Stimulated activated CD8-positive, alpha-beta memory T cell treated with anti-CD3 and anti-CD28 coated beads, Interleukin-2, amount 100 ng/mL, for 1 hour (primary cell): ENCODE results near the gene CARHSP1.
"Not testable (repeated sequence)": the region's sequence is repeated elsewhere in the genome, so short reads cannot be mapped to it uniquely, and the experiment has no call there.

Experiments used
- DNase-seq, 2 donors: peaks; one replicate each; pipeline ENCODE4 v3.0.0-alpha.2; 2020; ENCODE audit warnings: low read depth in 2 of 2

CARHSP1 gene

GRCh38 chr16:8854298-8854948, 14.4 kb downstream of the CARHSP1 start:
- no peak for DNase-seq

- no peak for DNase-seq
Observed at GRCh38 chr16:8853611-8854010, 15.2 kb downstream of the CARHSP1 start.

- no peak for DNase-seq
Observed at GRCh38 chr16:8853150-8853549, 15.7 kb downstream of the CARHSP1 start.

DNA sequence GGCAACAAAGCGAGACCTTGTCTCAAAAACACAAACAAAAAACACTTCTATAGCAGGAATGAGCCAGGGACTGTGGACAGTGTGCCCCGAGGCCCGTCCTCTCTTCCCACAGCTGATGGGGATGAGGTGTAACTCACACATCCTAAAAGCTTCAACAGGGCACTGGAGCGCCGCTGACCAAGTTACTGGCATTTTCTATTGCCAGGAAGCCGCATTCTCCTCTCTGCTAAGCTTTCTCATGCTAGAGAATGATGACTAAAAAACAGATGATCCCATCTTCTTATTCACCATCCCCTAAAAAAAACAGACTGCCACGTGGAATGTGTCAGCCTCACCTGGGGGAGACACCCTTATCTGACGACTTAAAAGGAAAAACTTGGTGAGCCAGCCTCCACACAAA, 16.3 kb downstream of the CARHSP1 start:
- DNase-seq = no peak

DNA sequence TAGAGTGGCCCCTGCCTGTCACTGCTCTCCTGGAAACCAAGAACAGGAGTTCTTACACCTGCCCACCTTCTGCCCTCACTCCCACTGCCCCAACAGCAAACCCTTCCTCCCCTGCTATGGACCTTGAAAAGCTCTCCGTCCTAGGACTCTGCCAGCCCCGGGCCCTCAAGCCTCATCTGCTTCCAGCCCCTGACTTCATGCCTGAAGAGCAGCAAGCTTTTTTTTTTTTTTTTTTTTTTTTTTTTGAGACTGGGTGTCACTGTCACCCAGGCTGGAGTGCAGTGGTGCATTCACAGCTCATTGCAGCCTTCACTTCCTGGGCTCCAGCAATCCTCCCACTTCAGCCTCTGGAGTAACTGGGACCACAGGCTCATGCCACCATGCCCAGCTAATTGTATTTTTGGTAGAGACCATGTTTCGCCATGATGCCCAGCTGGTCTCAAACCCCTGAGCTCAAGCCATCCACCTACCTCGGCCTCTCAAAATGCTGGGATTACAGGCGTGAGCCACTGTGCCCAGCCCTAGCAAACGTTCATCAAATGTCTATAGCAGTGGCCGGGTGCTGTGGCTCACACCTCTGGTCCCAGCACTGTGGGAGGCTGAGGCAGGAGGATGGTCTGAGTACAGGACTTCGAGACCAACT, 16.9 kb downstream of the CARHSP1 start:
- no peak for DNase-seq

DNA sequence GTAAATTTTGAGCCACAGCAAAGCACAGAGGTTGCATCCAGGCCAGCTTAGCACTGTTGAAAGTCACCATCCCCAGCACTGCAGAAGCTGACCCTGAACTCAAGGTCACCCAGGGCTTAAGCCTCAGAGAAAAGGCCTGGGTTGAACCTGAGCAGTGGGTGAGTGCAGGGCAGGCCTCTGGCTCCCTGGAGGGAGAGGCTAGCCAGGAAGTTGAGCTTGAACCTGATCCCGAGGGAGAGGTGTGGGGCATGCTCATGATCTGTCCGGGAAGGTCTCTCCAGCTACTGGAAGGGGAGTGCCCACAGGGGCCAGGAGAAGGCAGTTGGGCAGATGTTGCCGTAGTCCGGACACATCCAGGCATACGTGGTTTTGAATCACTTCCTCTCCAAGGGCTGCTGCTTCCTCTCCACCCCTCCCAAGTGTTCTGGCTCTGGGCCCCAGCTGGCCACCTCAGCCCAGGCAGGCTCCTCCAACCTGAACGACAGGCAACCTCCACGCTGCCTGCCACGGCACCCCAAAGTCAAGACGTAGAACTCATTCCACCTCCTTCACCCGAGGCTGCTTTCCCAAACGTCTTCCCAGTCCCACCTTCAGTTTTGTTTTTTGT, 18.4 kb downstream of the CARHSP1 start:
- no peak for DNase-seq

DNA sequence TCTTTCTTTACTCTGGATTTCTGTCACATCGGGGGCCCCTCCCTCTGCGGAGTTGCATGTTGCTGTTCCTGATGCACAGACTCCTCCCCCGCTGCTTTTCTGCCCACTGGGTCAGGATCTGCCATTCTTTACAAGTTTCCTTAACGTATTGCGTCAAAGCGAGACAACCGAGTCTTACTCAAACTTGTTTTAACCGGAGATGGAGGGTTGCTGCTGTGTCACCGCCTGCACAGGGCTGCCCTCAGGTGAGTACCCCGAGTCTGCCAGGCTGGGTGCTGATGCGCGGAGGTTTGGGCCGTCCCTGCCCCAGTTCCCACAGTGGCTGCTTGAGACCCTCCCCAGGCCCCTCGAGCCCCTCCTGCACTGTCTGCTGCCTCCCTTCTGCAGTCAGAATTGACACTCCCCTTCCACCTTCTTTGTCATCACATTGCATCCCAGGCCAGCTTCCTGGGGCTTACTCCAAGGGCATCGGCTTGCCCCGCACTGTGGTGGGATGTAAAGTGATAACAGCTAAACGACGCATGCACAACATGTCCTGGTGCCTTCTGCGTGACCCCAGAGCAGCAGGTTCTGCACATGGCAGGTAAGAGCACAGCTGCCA, 19.3 kb downstream of the CARHSP1 start:
- DNase-seq = no peak

DNA sequence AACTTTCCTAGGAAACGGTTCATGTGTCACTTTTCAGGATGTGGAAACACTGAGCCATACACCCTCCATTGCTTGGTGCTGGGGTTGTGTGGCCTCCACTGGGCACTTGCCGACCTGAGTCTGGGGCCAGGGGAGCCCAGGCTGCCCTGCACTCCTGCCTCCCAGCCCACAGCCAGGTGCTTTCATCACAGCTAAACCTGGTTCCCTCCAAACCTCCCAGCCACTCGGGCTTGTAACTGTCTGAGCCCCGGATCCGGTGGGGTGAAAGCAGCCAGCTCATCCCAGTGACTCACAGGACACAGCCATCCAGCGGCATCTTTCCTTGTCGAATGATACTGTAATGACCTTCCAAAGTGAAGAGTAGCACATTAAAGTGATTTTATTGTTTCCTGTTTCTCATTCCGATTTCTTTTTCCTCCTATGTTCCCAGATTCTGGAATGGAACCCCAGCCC, 19.8 kb downstream of the CARHSP1 start:
- DNase-seq = no peak

- no peak for DNase-seq
Observed at GRCh38 chr16:8848231-8848938, 20.4 kb downstream of the CARHSP1 start.

- no peak for DNase-seq
Observed at GRCh38 chr16:8847623-8848022, 21.2 kb downstream of the CARHSP1 start.

- no peak for DNase-seq
Observed at GRCh38 chr16:8847145-8847544, 21.7 kb downstream of the CARHSP1 start.

- DNase-seq = no peak
Observed at GRCh38 chr16:8846401-8846932, 22.3 kb downstream of the CARHSP1 start.

GRCh38 chr16:8845699-8846298, 23.0 kb downstream of the CARHSP1 start:
- no peak for DNase-seq

GRCh38 chr16:8843296-8843695, 25.5 kb downstream of the CARHSP1 start:
- DNase-seq = not testable (repeated sequence)

GRCh38 chr16:8842016-8842415, 26.8 kb downstream of the CARHSP1 start:
- DNase-seq = not testable (repeated sequence)

DNA sequence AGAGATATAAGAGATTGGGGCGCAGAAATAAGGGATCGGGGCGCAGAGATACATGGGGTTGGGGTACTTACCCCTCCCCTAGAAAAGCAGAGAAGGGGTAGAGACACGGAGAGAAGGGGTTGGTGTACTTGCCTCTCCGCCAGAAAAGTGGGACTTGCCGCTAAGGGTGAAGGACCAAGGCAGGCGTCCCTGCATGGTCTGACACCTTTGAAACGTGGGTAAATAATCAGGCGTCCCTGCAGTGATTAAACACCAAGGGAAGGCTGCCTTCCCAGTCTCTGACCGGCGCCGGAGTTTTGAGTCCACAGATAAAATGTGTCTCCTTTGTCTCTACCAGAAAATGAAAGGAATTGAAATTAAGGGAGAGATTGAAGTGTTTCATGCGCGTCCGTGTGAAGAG, 31.2 kb downstream of the CARHSP1 start:
- DNase-seq = not testable (repeated sequence)

GRCh38 chr16:8836797-8837196, 32.0 kb downstream of the CARHSP1 start:
- DNase-seq = not testable (repeated sequence)

GRCh38 chr16:8832717-8833105, 36.1 kb downstream of the CARHSP1 start:
- no peak for DNase-seq

GRCh38 chr16:8831871-8832716, 36.7 kb downstream of the CARHSP1 start:
- no peak for DNase-seq

GRCh38 chr16:8831450-8831849, 37.4 kb downstream of the CARHSP1 start:
- no peak for DNase-seq
